Activated CD4-positive, alpha-beta memory T cell treated with anti-CD3 and anti-CD28 coated beads for 36 hours (primary cell): ENCODE data around the gene CTSV. TPM values are rescaled to one million over a fixed set of nuclear protein-coding genes. Genes with fewer than 3 reads are reported as not detected.
"Not testable (repeated sequence)": the region's sequence is repeated elsewhere in the genome, so short reads cannot be mapped to it uniquely, and the experiment has no call there.

Experiments
- CTCF ChIA-PET: fragments of 350-600 bp; sonication (Branson Sonifier 250); formaldehyde crosslinking; loops from one replicate; lab custom pipeline; 2021; ENCODE audit warnings: antibody characterized with exemption, inconsistent platforms; lab: Charles Lee
- POLR2A ChIA-PET: fragments of 350-600 bp; sonication (Branson Sonifier 250); formaldehyde crosslinking; loops from one replicate; lab custom pipeline; 2021; ENCODE audit warnings: antibody characterized with exemption; lab: Charles Lee
- DNase-seq: peaks from one replicate; pipeline ENCODE4 v3.0.0-alpha.2; 2020
- H3K27ac Mint-ChIP-seq: one replicate; pipeline ENCODE4 v1.8.0; 2021; ENCODE audit warnings: mixed read lengths
- H3K27me3 Mint-ChIP-seq: one replicate; pipeline ENCODE4 v1.8.0; 2021; ENCODE audit warnings: mixed read lengths
- H3K36me3 Mint-ChIP-seq: one replicate; pipeline ENCODE4 v1.8.0; 2021; ENCODE audit warnings: mixed read lengths
- H3K4me1 Mint-ChIP-seq: one replicate; pipeline ENCODE4 v1.8.0; 2021; ENCODE audit warnings: low read depth, mixed read lengths
- H3K4me3 Mint-ChIP-seq: one replicate; pipeline ENCODE4 v1.8.0; 2021; ENCODE audit warnings: mild to moderate bottlenecking, mixed read lengths
- H3K9me3 Mint-ChIP-seq: one replicate; pipeline ENCODE4 v1.8.0; 2021; ENCODE audit warnings: mixed read lengths
- intact Hi-C: fragments of 100-400 bp; cut with micrococcal nuclease; formaldehyde crosslinking; loops from one replicate; pipeline ENCODE4 v1.15.1; 2023
- total RNA-seq, 2 experiments: library from RNA; stranded (reverse); gene quantifications; one replicate each; pipeline ENCODE4 v1.2.3, GENCODE V29; 2021

Gene CTSV
- total RNA-seq, result 1 to 10 TPM; 1.1 to 1.4 TPM

- Mint-ChIP-seq H3K4me1 (peaks cover 2% of the 10 kb centered on the region), H3K27me3 (peaks cover 36% of the 10 kb centered on the region), H3K4me3 (peak within 1 kb of the TSS; percentile 78), H3K36me3 (no peaks in the 10 kb centered on the region), H3K9me3 (no peaks in the 10 kb centered on the region), H3K27ac (no peak within 1 kb of the TSS)
- CTCF ChIA-PET, result interaction anchor here (1.1 kb wide), 1 partner anchor 183 kb away, joined by 4 read pairs; no protein-coding TSS in a partner anchor
- peak; percentile 89 for DNase-seq
- intact Hi-C loops, result no loop called here
- POLR2A ChIA-PET, result interaction anchor here (1.5 kb wide), 1 partner anchor 26 kb away, joined by 5 read pairs; no protein-coding TSS in a partner anchor
Observed at GRCh38 chr9:97038611-97039513, at the start of gene CTSV. Gene CTSV (minus strand): TSS chr9:97039142. CDS start chr9:97038043, 1,099 bp downstream.

DNA sequence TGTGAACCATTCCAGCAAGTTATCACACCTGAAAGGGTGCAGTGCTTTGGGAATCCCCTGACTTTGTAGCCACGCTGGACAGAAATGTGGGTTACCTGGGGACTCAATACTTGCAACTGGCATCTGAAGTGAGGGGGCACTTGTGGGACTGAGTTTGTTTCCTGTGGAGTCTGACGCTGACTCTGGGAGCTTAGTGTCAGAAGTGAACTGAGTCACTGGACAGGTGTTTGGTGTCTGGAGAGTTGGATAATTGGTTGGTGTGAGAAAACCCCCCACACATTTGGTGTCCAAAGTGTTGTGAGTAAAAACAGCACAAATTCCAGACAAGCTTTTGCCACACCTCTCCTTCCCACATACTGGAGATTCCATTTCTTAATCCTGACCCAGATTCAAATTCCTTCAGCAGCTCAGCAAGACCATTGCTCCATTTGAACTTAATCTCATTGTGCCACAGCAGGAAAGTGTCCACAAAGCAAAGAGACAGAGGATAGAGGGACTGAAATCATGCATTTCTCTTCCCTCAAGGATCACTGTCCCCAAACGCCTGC, 48.8 kb upstream of the CTSV start:
- H3K4me1 Mint-ChIP-seq, H3K9me3 Mint-ChIP-seq, H3K27ac Mint-ChIP-seq, H3K4me3 Mint-ChIP-seq, DNase-seq, POLR2A ChIA-PET, intact Hi-C loops, H3K36me3 Mint-ChIP-seq: not testable (repeated sequence)
- CTCF ChIA-PET, result interaction anchor here (1.4 kb wide), 1 partner anchor 231 kb away, joined by 4 read pairs; no protein-coding TSS in a partner anchor
- H3K27me3 Mint-ChIP-seq, result peaks cover 37% of the 10 kb centered on the region

- DNase-seq, CTCF ChIA-PET, H3K9me3 Mint-ChIP-seq, H3K36me3 Mint-ChIP-seq, POLR2A ChIA-PET, intact Hi-C loops, H3K4me1 Mint-ChIP-seq, H3K4me3 Mint-ChIP-seq, H3K27ac Mint-ChIP-seq: not testable (repeated sequence)
- peaks cover 36% of the 10 kb centered on the region for H3K27me3 Mint-ChIP-seq
Observed at GRCh38 chr9:97084562-97084991, 45.6 kb upstream of the CTSV start.

GRCh38 chr9:97078362-97078761, 39.4 kb upstream of the CTSV start:
- intact Hi-C loops, result no loop called here
- CTCF ChIA-PET, result no interaction called here
- Mint-ChIP-seq H3K27me3 (peaks cover 46% of the 10 kb centered on the region), H3K36me3 (no peaks in the 10 kb centered on the region), H3K27ac (no peak overlapping the region), H3K4me1 (no peaks in the 10 kb centered on the region), H3K9me3 (no peaks in the 10 kb centered on the region), H3K4me3 (no peak overlapping the region)
- no peak for DNase-seq
- POLR2A ChIA-PET, result no interaction called here

DNA sequence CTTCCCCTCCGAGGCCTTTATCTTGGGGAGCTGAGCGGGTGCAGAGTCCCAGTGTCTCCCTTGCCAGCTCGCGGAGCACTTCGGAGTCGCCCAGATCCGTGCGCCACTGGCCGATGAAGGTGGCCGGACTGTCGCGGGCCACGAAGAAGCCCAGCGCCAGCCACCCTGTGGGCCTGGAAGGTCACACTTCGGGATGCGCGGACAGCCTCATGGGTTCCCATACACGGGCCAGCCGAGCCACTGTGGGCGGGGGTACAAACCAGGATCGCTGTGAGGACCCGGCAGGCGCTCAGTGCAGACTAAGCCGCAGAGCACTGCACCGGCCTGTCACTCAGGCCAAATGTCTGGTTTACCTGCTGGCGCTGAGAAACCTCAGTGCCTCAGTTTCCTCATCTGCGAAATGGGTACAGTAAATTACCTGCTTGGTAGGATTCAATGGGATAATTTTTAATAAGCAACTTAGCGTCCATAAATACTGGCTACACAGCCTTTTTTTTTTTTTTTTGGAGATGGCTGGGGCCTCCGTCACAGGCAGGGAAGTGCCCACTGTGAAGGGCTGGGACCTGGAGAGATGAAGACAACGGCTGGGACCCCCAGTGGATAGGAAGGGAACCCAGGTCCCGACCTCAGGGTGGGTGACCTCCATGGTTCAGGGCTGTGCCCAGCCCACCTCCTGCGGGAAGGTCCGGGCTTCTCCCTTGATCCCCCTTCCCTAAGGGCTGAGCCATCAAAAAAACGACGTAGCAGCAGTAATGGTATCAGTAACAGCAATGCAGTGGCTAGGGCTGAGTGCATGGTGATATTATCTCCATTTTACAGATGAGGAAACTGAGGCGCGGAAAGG, 38.7 kb upstream of the CTSV start:
- H3K27ac Mint-ChIP-seq, result no peak overlapping the region
- H3K27me3 Mint-ChIP-seq, result peaks cover 47% of the 10 kb centered on the region
- H3K9me3 Mint-ChIP-seq, result no peaks in the 10 kb centered on the region
- CTCF ChIA-PET, result no interaction called here
- H3K4me1 Mint-ChIP-seq, result no peaks in the 10 kb centered on the region
- no peak for DNase-seq
- H3K36me3 Mint-ChIP-seq, result no peaks in the 10 kb centered on the region
- no peak overlapping the region for H3K4me3 Mint-ChIP-seq
- POLR2A ChIA-PET, result no interaction called here
- intact Hi-C loops, result no loop called here

DNA sequence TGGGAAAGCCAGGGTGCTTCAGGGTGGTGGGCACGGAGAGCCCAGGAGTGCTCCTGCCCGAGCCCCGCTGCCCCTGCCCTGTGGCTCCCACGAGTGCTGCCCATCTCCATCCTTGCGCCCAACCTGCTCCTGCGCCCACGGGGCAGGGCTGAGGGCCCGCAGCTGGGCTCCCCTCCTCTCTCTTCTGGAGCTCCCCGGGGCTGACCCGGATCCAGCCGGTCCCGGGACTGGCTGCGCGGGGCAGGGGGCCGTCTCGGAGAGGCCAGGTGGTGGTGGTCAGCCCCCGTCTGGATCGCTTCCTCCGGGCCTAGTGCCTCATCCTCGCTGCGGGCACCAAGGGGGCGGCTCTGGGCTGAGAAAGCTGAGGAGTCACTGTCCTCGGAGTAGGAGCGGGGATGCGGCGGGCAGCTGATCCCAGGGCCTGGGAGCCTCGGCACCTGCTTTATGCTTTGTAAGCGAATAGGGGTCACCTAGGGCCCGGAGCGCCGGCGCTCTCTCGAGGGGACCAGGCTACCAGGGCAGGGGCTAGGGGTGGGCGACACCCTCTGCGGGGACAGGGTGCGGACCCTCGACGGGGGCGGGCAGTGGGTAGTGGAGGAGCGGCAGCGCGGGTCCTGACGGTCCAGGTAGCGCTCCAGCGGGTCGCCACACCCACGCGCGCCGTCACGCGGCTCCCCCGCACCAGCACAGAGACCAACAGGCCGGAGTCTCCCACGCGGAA, 37.9 kb upstream of the CTSV start:
- POLR2A ChIA-PET, H3K36me3 Mint-ChIP-seq, H3K4me3 Mint-ChIP-seq, H3K9me3 Mint-ChIP-seq, CTCF ChIA-PET, H3K4me1 Mint-ChIP-seq, intact Hi-C loops, DNase-seq, H3K27ac Mint-ChIP-seq: not testable (repeated sequence)
- H3K27me3 Mint-ChIP-seq, result peaks cover 50% of the 10 kb centered on the region

DNA sequence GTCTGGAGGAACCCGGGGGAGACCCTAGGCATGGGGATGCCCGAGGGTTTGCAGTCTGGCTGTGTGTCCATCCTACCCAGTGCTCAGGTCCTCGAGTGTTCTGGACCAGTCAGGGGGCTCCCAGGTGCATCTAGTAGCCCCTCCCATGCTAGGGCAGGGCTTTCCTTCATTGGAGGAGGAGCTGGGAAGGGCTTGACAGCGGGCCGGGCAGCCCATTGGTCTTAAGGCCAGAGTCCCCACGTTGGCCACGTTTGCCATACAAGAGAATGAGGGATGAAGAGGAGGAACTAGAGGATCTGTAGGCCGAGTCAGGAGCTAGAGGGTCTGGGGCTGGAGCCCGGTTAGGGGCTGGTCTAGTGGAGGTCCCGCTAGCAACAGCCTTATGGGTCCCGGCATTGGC, 37.3 kb upstream of the CTSV start:
- no peaks in the 10 kb centered on the region for H3K36me3 Mint-ChIP-seq
- H3K27me3 Mint-ChIP-seq, result peaks cover 52% of the 10 kb centered on the region
- intact Hi-C loops, result no loop called here
- H3K9me3 Mint-ChIP-seq, result no peaks in the 10 kb centered on the region
- no peak for DNase-seq
- H3K4me3 Mint-ChIP-seq, result no peak overlapping the region
- no peaks in the 10 kb centered on the region for H3K4me1 Mint-ChIP-seq
- CTCF ChIA-PET, result no interaction called here
- POLR2A ChIA-PET, result no interaction called here
- no peak overlapping the region for H3K27ac Mint-ChIP-seq

DNA sequence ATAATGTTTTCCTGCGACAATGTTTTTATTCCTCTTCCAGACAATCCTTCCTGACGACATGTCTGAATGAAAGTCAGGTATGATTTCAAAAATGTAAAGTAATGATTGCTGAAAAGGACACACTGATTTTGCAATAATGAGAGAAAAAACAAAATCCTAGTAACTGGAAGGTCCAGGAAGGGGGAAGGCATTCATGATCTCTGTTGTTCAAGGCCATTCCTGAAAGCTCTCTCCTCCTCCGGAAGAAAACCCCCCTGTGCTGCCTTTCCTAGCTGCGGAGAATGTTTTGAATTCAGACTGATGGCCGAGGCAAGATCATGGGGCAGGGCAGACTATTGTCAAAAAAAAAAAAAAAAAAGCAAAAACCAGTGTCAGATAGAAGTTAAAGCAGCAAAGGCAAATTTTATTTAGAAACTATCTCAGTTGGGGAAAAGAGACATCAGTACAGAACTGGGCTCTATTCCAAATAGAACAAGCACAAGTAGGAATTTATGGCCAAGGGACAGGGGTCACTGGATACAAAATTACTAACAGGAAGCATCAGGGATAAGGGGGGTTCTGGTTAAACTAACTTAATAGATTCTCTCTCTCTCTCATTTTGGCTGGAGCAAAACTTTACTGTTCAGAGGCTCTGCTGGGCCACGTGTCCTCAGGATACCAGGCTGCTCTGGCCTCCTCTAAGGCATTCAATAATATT, 36.5 kb upstream of the CTSV start:
- intact Hi-C loops, result no loop called here
- no peak for DNase-seq
- H3K27me3 Mint-ChIP-seq, result peaks cover 49% of the 10 kb centered on the region
- ChIA-PET POLR2A (no interaction called here), CTCF (no interaction called here)
- H3K4me1 Mint-ChIP-seq, result no peaks in the 10 kb centered on the region
- H3K9me3 Mint-ChIP-seq, result no peaks in the 10 kb centered on the region
- H3K27ac Mint-ChIP-seq, result no peak overlapping the region
- H3K4me3 Mint-ChIP-seq, result no peak overlapping the region
- no peaks in the 10 kb centered on the region for H3K36me3 Mint-ChIP-seq

- Mint-ChIP-seq H3K9me3 (no peaks in the 10 kb centered on the region), H3K27me3 (peaks cover 43% of the 10 kb centered on the region), H3K27ac (no peak overlapping the region), H3K4me1 (no peaks in the 10 kb centered on the region), H3K4me3 (no peak overlapping the region), H3K36me3 (no peaks in the 10 kb centered on the region)
- DNase-seq, result no peak
- ChIA-PET POLR2A (no interaction called here), CTCF (interaction anchor here (1.1 kb wide), 1 partner anchor 216 kb away, joined by 4 read pairs; no protein-coding TSS in a partner anchor)
- intact Hi-C loops, result no loop called here
Observed at GRCh38 chr9:97073506-97073905, 34.6 kb upstream of the CTSV start.

DNA sequence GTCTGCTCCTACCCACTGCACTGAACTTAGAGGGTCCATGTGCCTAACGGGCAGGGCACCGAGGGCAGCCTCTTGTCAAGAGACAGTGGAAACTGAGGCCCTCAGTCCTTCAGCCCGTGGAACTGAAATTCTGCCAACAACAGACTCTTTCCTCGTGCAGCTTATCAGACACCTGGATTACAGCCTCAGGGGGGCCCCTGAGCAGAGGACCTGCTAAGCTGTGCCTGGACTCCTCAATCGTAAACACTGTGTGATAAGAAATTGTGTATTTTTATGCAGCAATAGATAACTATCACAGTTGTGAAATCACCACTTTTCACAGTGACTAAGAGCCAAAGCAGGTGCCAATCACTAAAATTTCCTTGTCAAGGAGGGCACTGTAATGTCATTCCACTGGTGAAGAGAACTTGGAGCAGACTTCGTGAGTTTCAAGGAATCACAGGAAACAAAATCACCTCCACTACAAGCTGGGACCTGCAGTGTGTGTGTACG, 33.4 kb upstream of the CTSV start:
- no peaks in the 10 kb centered on the region for H3K36me3 Mint-ChIP-seq
- no peak for DNase-seq
- H3K27me3 Mint-ChIP-seq, result peaks cover 41% of the 10 kb centered on the region
- no peaks in the 10 kb centered on the region for H3K4me1 Mint-ChIP-seq
- H3K9me3 Mint-ChIP-seq, result no peaks in the 10 kb centered on the region
- H3K4me3 Mint-ChIP-seq, result no peak overlapping the region
- ChIA-PET CTCF (interaction anchor here (0.6 kb wide), 1 partner anchor 973 kb away, joined by 3 read pairs; no protein-coding TSS in a partner anchor), POLR2A (no interaction called here)
- H3K27ac Mint-ChIP-seq, result no peak overlapping the region
- intact Hi-C loops, result no loop called here

DNA sequence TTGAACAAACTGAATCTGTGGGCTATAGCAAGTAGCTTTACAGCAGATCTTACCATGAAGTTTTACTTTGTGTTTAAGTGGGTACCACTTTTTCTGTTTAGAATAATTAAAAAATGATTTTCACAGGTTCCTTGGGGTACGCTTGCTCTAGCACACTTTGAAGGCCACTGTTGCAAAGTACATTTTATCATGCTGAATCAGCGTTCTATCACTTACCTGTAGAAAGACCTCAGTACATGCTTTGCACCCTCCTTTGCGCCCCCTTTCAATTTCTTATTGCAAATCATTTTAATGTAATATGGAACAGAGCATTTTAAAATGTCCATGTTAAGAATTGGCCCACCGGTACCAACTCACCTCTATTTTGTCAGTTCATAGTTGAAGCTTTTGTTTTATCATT, 31.4 kb upstream of the CTSV start:
- peaks cover 36% of the 10 kb centered on the region for H3K27me3 Mint-ChIP-seq
- H3K27ac Mint-ChIP-seq, H3K4me1 Mint-ChIP-seq, POLR2A ChIA-PET, H3K36me3 Mint-ChIP-seq, CTCF ChIA-PET, DNase-seq, H3K4me3 Mint-ChIP-seq, intact Hi-C loops: not testable (repeated sequence)
- H3K9me3 Mint-ChIP-seq, result peaks cover 10% of the 10 kb centered on the region
